ENCODE results near the gene SNTA1.

- TF ChIP-seq EZH2 (IDR thresholded peaks at IDR 0.05) (no peak), POLR2AphosphoS5 (IDR thresholded peaks at IDR 0.05; ENCODE audit: borderline replicate concordance, low read depth, low read length) (no peak), FOXP2 (optimal IDR thresholded peaks at IDR 0.05; ENCODE audit: control extremely low read depth, extremely low read length, insufficient read depth) (no peak)
These were observed 20.3 kb downstream of the SNTA1 start for GRCh38 chr20:33423141-33423834.
